Upper lobe of left lung (tissue), 6 donors: ENCODE results near the gene CATSPERD. TPM values are rescaled to one million over a fixed set of nuclear protein-coding genes. Genes with fewer than 3 reads are reported as not detected.
A peak's percentile ranks its signal among the peaks of the same experiment; 100 is the strongest.

Experiments used
- ATAC-seq, 2 donors: fragments of 200-7000 bp; cut with Tn5 transposase; one replicate each; pipeline ENCODE4 v1.9.1; 2022; ENCODE audit warnings: mild to moderate bottlenecking in 2 of 2, moderate library complexity in 2 of 2; ENCODE audit not compliant: low FRiP score in 2 of 2
- DNase-seq, 2 donors: peaks; one replicate each; pipeline ENCODE4 v3.0.0-alpha.2; 2019 to 2020
- H3K27ac ChIP-seq, 4 donors: fragments of 200-600 bp; sonication (generic); one replicate each; pipeline ENCODE4 v1.5.1; 2016 to 2019
- H3K27me3 ChIP-seq, 4 donors: fragments of 200-600 bp; sonication (generic); one replicate each; pipeline ENCODE4 v1.5.1; 2017 to 2019
- H3K36me3 ChIP-seq, 4 donors: fragments of 200-600 bp; sonication (generic); one replicate each; pipeline ENCODE4 v1.5.1; 2016 to 2019
- H3K4me1 ChIP-seq, 4 donors: fragments of 200-600 bp; sonication (generic); one replicate each; pipeline ENCODE4 v1.5.1; 2018 to 2019
- H3K4me3 ChIP-seq, 4 donors: fragments of 200-600 bp; sonication (generic); one replicate each; pipeline ENCODE4 v1.5.1; 2017 to 2019; ENCODE audit warnings: mild to moderate bottlenecking in 2 of 4, moderate library complexity in 1 of 4
- H3K9me3 ChIP-seq, 4 donors: fragments of 200-600 bp; sonication (generic); one replicate each; pipeline ENCODE4 v1.5.1; 2018 to 2019
- CTCF ChIP-seq, 6 experiments: fragments of 450-650 bp in 4 of 6; fragments of 200-600 bp in 2 of 6; sonication (generic) in 2 of 6; IDR thresholded peaks; one replicate each; pipeline ENCODE4 v1.5.1; 2016 to 2019; ENCODE audit warnings: antibody characterized with exemption in 6 of 6
- EP300 ChIP-seq, 4 donors: sonication (generic); formaldehyde crosslinking; IDR thresholded peaks; one replicate each; pipeline ENCODE4 v1.5.1; 2017; ENCODE audit warnings: antibody characterized with exemption in 4 of 4, control low read depth in 2 of 4
- POLR2A ChIP-seq, 4 donors: fragments of 450-650 bp; IDR thresholded peaks; one replicate each; pipeline ENCODE4 v1.5.1; 2016 to 2017; ENCODE audit warnings: antibody characterized with exemption in 4 of 4, mild to moderate bottlenecking in 2 of 4
- POLR2AphosphoS5 ChIP-seq, 2 donors: sonication (generic); formaldehyde crosslinking; IDR thresholded peaks; one replicate each; pipeline ENCODE4 v1.5.1; 2017; ENCODE audit warnings: antibody characterized with exemption in 2 of 2
- WGBS, 2 donors: methylation state at CpG; one replicate each; pipeline ENCODE4 v1.1.5; 2017 to 2018; 5-methylcytosine and 5-hydroxymethylcytosine counted together
- total RNA-seq, 6 donors: library from RNA; depleted of rRNA in 4 of 6; stranded (reverse); fragments of >200 nt in 4 of 6; gene quantifications; one replicate each; pipeline versions ENCODE4 v1.1.0 to v1.2.1, GENCODE V29; 2016 to 2021
- donor health status: DM: no; HTN: no; CAD: no; lungs with moderate emphysema.
- donor health status: DM: no; HTN: yes; CAD: no; lungs with severe emphysema.

Gene CATSPERD
- total RNA-seq, 6 donors from 2014 or later = 1.1 to 5.9 (median 1.7) TPM; not detected in 3

- H3K4me3 ChIP-seq = peak overlapping the region; percentile 10 to 47 (median 42)
- 2 to 5% methylated on average over 24 to 40 of the region's 54 CpGs for WGBS, 2 donors
- DNase-seq (peak; percentile 91 to 99), ATAC-seq (peak; percentile 95 to 96)
- no peaks in the 10 kb centered on the region for H3K36me3 ChIP-seq
- H3K9me3 ChIP-seq = no peaks in the 10 kb centered on the region
- peaks cover 0 to 29% (median 13%) of the 10 kb centered on the region in 4 donors for H3K27me3 ChIP-seq
- no peak overlapping the region for H3K27ac ChIP-seq
- peaks cover 17 to 36% (median 19%) of the 10 kb centered on the region in 4 donors for H3K4me1 ChIP-seq
- TF ChIP-seq POLR2A (IDR thresholded peaks at IDR 0.05) = no peak
- peak; percentile 85 to 98 (median 94) for TF ChIP-seq CTCF (IDR thresholded peaks at IDR 0.05)
Observed at GRCh38 chr19:5803752-5804515, 83.5 kb downstream of the CATSPERD start.

DNA sequence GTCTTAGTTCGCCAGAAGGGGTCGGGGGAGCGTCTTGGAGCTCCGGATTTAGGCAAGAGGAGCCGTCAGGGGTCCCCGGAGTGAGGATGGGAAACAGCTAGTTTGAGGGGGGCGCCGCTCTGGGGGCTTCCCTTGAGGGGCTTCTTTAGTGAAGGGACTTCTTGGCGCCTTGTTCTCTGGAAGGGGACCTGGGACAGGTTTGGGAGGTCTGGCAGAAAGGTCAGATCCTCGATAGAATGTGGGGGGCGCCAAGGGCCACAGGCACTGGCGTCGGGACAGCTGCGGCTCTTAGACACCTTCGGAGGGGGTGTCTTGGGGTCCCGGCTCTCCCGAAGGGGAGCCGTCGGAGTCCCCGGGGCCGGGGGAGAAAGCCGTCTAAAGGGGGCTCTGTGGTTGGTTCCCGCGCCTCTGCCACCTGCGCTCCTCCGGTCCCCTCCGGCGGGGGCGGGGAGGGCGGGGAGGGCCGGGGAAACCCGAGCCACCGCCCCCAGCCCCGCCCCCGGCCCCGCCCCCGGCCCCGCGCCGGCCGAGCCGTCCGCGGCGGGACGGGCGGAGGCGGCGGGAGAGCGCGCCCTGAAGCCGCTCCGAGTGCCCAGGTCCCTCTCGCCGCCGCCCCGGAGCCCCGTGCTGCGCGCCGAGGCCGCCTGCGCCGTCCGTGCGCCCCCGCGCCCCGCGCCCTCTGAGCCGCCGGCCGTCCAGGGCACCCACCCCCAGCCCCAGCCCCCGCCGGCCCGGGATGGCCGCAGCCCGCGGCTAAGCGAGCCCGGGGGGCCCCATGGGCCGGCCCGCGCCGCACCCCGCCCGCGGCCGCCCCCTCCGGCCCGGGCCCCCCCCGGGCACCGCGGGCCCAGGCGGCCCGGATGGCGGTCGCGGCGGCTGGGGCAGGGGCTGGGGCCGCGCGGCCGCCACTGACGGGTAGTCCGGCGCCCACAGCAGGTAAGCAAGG lies 84.4 kb downstream of the CATSPERD start, which contains the start of gene NRTN:
Gene NRTN (plus strand): TSS at position 552 of the 946 bp plus-strand sequence. CDS start 19,099 bp downstream, outside the sequence.
- Histone ChIP-seq H3K36me3 (no peaks in the 10 kb centered on the region), H3K4me3 (peak within 1 kb of the TSS in 3 of 4 donors; percentile 42 to 47 (median 42)), H3K4me1 (peaks cover 17 to 36% (median 19%) of the 10 kb centered on the region in 4 donors), H3K9me3 (no peaks in the 10 kb centered on the region), H3K27me3 (peaks cover 0 to 29% (median 13%) of the 10 kb centered on the region in 4 donors), H3K27ac (peak within 1 kb of the TSS; percentile 32 to 47 (median 34))
- WGBS, 2 donors = 4 to 6% methylated on average over 18 to 28 of the region's 107 CpGs
- ATAC-seq (peak; percentile 28 to 53), DNase-seq (peak; percentile 36 to 88)
- TF ChIP-seq POLR2AphosphoS5 (IDR thresholded peaks at IDR 0.05) (no peak), CTCF (IDR thresholded peaks at IDR 0.05) (no peak), EP300 (IDR thresholded peaks at IDR 0.05) (no peak), POLR2A (IDR thresholded peaks at IDR 0.05) (no peak)

GRCh38 chr19:5805462-5806132 lies 85.2 kb downstream of the CATSPERD start:
- peak; percentile 76 to 90 for DNase-seq

More at GRCh38 chr19:5805462-5806132, 85.2 kb downstream of the CATSPERD start:
- Histone ChIP-seq H3K9me3 (no peaks in the 10 kb centered on the region), H3K36me3 (no peaks in the 10 kb centered on the region), H3K27me3 (peaks cover 0 to 29% (median 12%) of the 10 kb centered on the region in 4 donors), H3K4me1 (peaks cover 17 to 36% (median 19%) of the 10 kb centered on the region in 4 donors), H3K4me3 (peak overlapping the region in 3 of 4 donors; percentile 35 to 47 (median 42)), H3K27ac (peak overlapping the region; percentile 32 to 47 (median 34))
- ATAC-seq = peak in 1 of 2 donors; percentile 25
- WGBS, 2 donors = 3% methylated on average over 15 of the region's 46 CpGs; no CpG with 5 or more reads in 1 of the 2 donors
- no peak for TF ChIP-seq POLR2A (IDR thresholded peaks at IDR 0.05)
- no peak for TF ChIP-seq POLR2AphosphoS5 (IDR thresholded peaks at IDR 0.05)
- peak; percentile 50 to 87 (median 74) for TF ChIP-seq CTCF (IDR thresholded peaks at IDR 0.05)
- peak in 1 of 4 donors; percentile 37 for TF ChIP-seq EP300 (IDR thresholded peaks at IDR 0.05)
